HepG2 (cell line): Measurements from ENCODE around the gene SLC6A12. TPM values are rescaled to one million over a fixed set of nuclear protein-coding genes. Genes with fewer than 3 reads are reported as not detected.

Source experiments
- AGO2 ChIP-seq: fragments of 200-400 bp; formaldehyde crosslinking; optimal IDR thresholded peaks from 2 replicates; pipeline ENCODE3; 2017; ENCODE audit warnings: mild to moderate bottlenecking, low read depth, low read length, moderate library complexity
- ATAD3A ChIP-seq: sonication (generic); formaldehyde crosslinking; IDR thresholded peaks from 2 replicates; pipeline ENCODE4 v1.4.0; 2020; ENCODE audit warnings: missing genetic modification reagents
- BHLHE40 ChIP-seq: IDR thresholded peaks from 2 replicates; pipeline ENCODE4 v1.6.1; 2011; ENCODE audit warnings: low read length, improper control_type of control experiment
- FOXO4 ChIP-seq: sonication (generic); formaldehyde crosslinking; conservative IDR thresholded peaks from 2 replicates; pipeline ENCODE4 v1.8.1; 2023; ENCODE audit warnings: missing genetic modification reagents
- HNF1A ChIP-seq, 2 experiments: sonication (generic) in 1 of 2; formaldehyde crosslinking in 1 of 2; IDR thresholded peaks; 2 replicates each; pipeline versions ENCODE4 v1.4.0 to v1.6.1; 2016 to 2020; ENCODE audit warnings: borderline replicate concordance in 1 of 2, low read depth in 1 of 2, mild to moderate bottlenecking in 1 of 2, missing genetic modification reagents in 1 of 2
- KMT2A ChIP-seq: sonication (generic); formaldehyde crosslinking; IDR thresholded peaks from 2 replicates; pipeline ENCODE4 v1.4.0; 2020; ENCODE audit warnings: missing genetic modification reagents
- NONO ChIP-seq, 2 experiments: fragments of 450-650 bp in 1 of 2; sonication (generic) in 1 of 2; formaldehyde crosslinking in 1 of 2; IDR thresholded peaks in 1 of 2; conservative IDR thresholded peaks in 1 of 2; 2 replicates each; pipeline versions ENCODE4 v1.6.1 to v1.8.0; 2017 to 2022; ENCODE audit warnings: mild to moderate bottlenecking in 1 of 2, missing genetic modification reagents in 1 of 2, moderate library complexity in 1 of 2
- NPAS2 ChIP-seq: sonication (generic); formaldehyde crosslinking; IDR thresholded peaks from 2 replicates; pipeline ENCODE4 v1.8.0; 2022; ENCODE audit warnings: mild to moderate bottlenecking, missing genetic modification reagents, borderline replicate concordance
- SP4 ChIP-seq: sonication (generic); formaldehyde crosslinking; IDR thresholded peaks from 2 replicates; pipeline ENCODE4 v1.8.1; 2023; ENCODE audit warnings: mild to moderate bottlenecking, missing genetic modification reagents
- TBL1XR1 ChIP-seq: fragments of 150-350 bp; IDR thresholded peaks from 2 replicates; pipeline ENCODE4 v1.6.1; 2014; ENCODE audit warnings: borderline replicate concordance, low read length; ENCODE audit not compliant: partially characterized antibody
- ZBTB39 ChIP-seq: sonication (generic); formaldehyde crosslinking; IDR thresholded peaks from 2 replicates; pipeline ENCODE4 v1.5.0; 2020; ENCODE audit warnings: missing genetic modification reagents
- ZBTB42 ChIP-seq: sonication (generic); formaldehyde crosslinking; IDR thresholded peaks from 2 replicates; pipeline ENCODE4 v1.5.0; 2020; ENCODE audit warnings: mild to moderate bottlenecking, missing genetic modification reagents
- ZFYVE20 ChIP-seq: sonication (generic); formaldehyde crosslinking; IDR thresholded peaks from 2 replicates; pipeline ENCODE4 v1.8.0; 2023; ENCODE audit warnings: low read depth, mild to moderate bottlenecking, moderate library complexity, missing genetic modification reagents, borderline replicate concordance
- ZKSCAN8 ChIP-seq: IDR thresholded peaks from 2 replicates; pipeline ENCODE4 v1.6.1; 2016; ENCODE audit warnings: borderline replicate concordance, missing genetic modification reagents, missing compliant biosample characterization
- ZNF329 ChIP-seq: sonication (generic); formaldehyde crosslinking; IDR thresholded peaks from 2 replicates; pipeline ENCODE4 v1.9.0; 2021; ENCODE audit warnings: low read depth, mild to moderate bottlenecking, missing genetic modification reagents
- ZNF331 ChIP-seq: sonication (generic); formaldehyde crosslinking; IDR thresholded peaks from 2 replicates; pipeline ENCODE4 v1.4.0; 2020; ENCODE audit warnings: missing genetic modification reagents
- ZNF350 ChIP-seq: sonication (generic); formaldehyde crosslinking; IDR thresholded peaks from 2 replicates; pipeline ENCODE4 v1.4.0; 2020; ENCODE audit warnings: mild to moderate bottlenecking, low read depth, missing genetic modification reagents, borderline replicate concordance
- ZNF431 ChIP-seq: sonication (generic); formaldehyde crosslinking; IDR thresholded peaks from 2 replicates; pipeline ENCODE4 v1.9.0; 2022; ENCODE audit warnings: missing genetic modification reagents, low read depth, mild to moderate bottlenecking, borderline replicate concordance
- ZNF709 ChIP-seq: sonication (generic); formaldehyde crosslinking; IDR thresholded peaks from 2 replicates; pipeline ENCODE4 v1.5.0; 2020; ENCODE audit warnings: mild to moderate bottlenecking, missing genetic modification reagents
- ZNF740 ChIP-seq: sonication (generic); formaldehyde crosslinking; IDR thresholded peaks from 2 replicates; pipeline ENCODE4 v1.4.0; 2020; ENCODE audit warnings: missing genetic modification reagents
- polyA plus RNA-seq, 8 experiments: library from polyadenylated mRNA; depleted of rRNA in 3 of 8; stranded (reverse) in 7 of 8; unstranded in 1 of 8; fragments of >200 nt; fragmentation: Illumina TruSeq in 4 of 8; extraction: Trizol in 4 of 8; gene quantifications; 2 replicates each; pipeline versions ENCODE4 v1.2.1 to v1.2.3, GENCODE V29; 2011 to 2016; ENCODE audit warnings: low read depth in 4 of 8, missing spikeins in 1 of 8, mixed read lengths in 1 of 8; ENCODE audit not compliant: insufficient read depth in 1 of 8
- total RNA-seq, 5 experiments: library from RNA; depleted of rRNA; stranded (reverse); fragments of >200 nt; fragmentation: Illumina TruSeq; extraction: Trizol; gene quantifications; 2 replicates each; pipeline ENCODE4 v1.2.3, GENCODE V29; 2016; ENCODE audit warnings: low read depth in 1 of 5

The SLC6A12 gene
- total and polyA plus RNA-seq, 2 of the 13 experiments (the other 11 are each of a cell fraction or from before 2014, with no cell fraction given) = 3.7 to 18.8 TPM

GRCh38 chr12:188910-189621 is 24.9 kb downstream of the SLC6A12 start (continued):
- TF ChIP-seq HNF1A (IDR thresholded peaks at IDR 0.05; ENCODE audit: low read depth) = no peak
- no peak for TF ChIP-seq HNF1A (CRISPR knock-in tag; IDR thresholded peaks at IDR 0.05; ENCODE audit: borderline replicate concordance)
- TF ChIP-seq ZNF740 = peak; percentile 87
- TF ChIP-seq ZNF431 = no peak
- TF ChIP-seq NONO (IDR thresholded peaks at IDR 0.05) = no peak
- no peak for TF ChIP-seq NONO (CRISPR knock-in tag; conservative IDR thresholded peaks at IDR 0.05)
- no peak for TF ChIP-seq ZKSCAN8 (CRISPR knock-in tag)
- TF ChIP-seq ZBTB42 (CRISPR knock-in tag) = no peak
- TF ChIP-seq FOXO4 = 0 out of 2 replicates have a peak, but pooled peaks have one; percentile 80
- TF ChIP-seq AGO2 = peak; percentile 84
- no peak for TF ChIP-seq ZNF350 (CRISPR knock-in tag)
- TF ChIP-seq ATAD3A (CRISPR knock-in tag) = no peak
- peak; percentile 47; the same call in 1 of the 2 replicates for TF ChIP-seq ZNF329 (CRISPR knock-in tag)
- no peak for TF ChIP-seq TBL1XR1
- TF ChIP-seq ZNF709 (CRISPR knock-in tag) = no peak
- no peak for TF ChIP-seq KMT2A (CRISPR knock-in tag)
- TF ChIP-seq BHLHE40 = 0 out of 2 replicates have a peak, but pooled peaks have one; percentile 16
- TF ChIP-seq ZFYVE20 (CRISPR knock-in tag) = no peak
- TF ChIP-seq SP4 (CRISPR knock-in tag) = peak; percentile 59; the same call in 1 of the 2 replicates
- 0 out of 2 replicates have a peak, but pooled peaks have one; percentile 30 for TF ChIP-seq ZNF331
- TF ChIP-seq NPAS2 (CRISPR knock-in tag) = no peak
- TF ChIP-seq ZBTB39 (CRISPR knock-in tag) = peak; percentile 63; the same call in 1 of the 2 replicates
